Epithelial cell of prostate (primary cell): ENCODE results near the gene LRMDA.
A peak's percentile ranks its signal among the peaks of the same experiment; 100 is the strongest.
"Not testable (repeated sequence)": the region's sequence is repeated elsewhere in the genome, so short reads cannot be mapped to it uniquely, and the experiment has no call there.

ENCODE experiments used
- DNase-seq: peaks from one replicate; pipeline ENCODE4 v3.0.0-alpha.2; 2011; ENCODE audit warnings: low read depth, low spot score
- H3K27ac ChIP-seq: fragments of 450-650 bp; 2 replicates; pipeline ENCODE4 v1.5.1; 2017; ENCODE audit warnings: mild to moderate bottlenecking

Gene LRMDA

GRCh38 chr10:76036962-76037361 lies 605.5 kb downstream of the LRMDA start:
- peak overlapping the region; percentile 34 for H3K27ac ChIP-seq
- peak; percentile 62 for DNase-seq

GRCh38 chr10:76037531-76038155 lies 606.2 kb downstream of the LRMDA start:
- no peak overlapping the region for H3K27ac ChIP-seq
- DNase-seq, result no peak

GRCh38 chr10:76038696-76039095 lies 607.3 kb downstream of the LRMDA start:
- no peak for DNase-seq
- H3K27ac ChIP-seq, result no peak overlapping the region

- H3K27ac ChIP-seq, result no peak overlapping the region
- DNase-seq, result no peak
Measured at GRCh38 chr10:76040107-76040829, 608.8 kb downstream of the LRMDA start.

GRCh38 chr10:76040830-76041220 lies 609.4 kb downstream of the LRMDA start:
- DNase-seq, result no peak
- no peak overlapping the region for H3K27ac ChIP-seq

- no peak overlapping the region for H3K27ac ChIP-seq
- no peak for DNase-seq
Measured at GRCh38 chr10:76041551-76041950, 610.1 kb downstream of the LRMDA start.

GRCh38 chr10:76043261-76043660 lies 611.8 kb downstream of the LRMDA start:
- DNase-seq, result no peak
- no peak overlapping the region for H3K27ac ChIP-seq

GRCh38 chr10:76044751-76045150 lies 613.3 kb downstream of the LRMDA start:
- no peak for DNase-seq
- no peak overlapping the region for H3K27ac ChIP-seq

GRCh38 chr10:76045174-76045573 lies 613.8 kb downstream of the LRMDA start:
- DNase-seq, result no peak
- no peak overlapping the region for H3K27ac ChIP-seq

GRCh38 chr10:76047521-76047920 lies 616.1 kb downstream of the LRMDA start:
- DNase-seq, result no peak
- no peak overlapping the region for H3K27ac ChIP-seq

GRCh38 chr10:76049581-76050290 lies 618.3 kb downstream of the LRMDA start:
- no peak for DNase-seq
- no peak overlapping the region for H3K27ac ChIP-seq

GRCh38 chr10:76050291-76050625 lies 618.8 kb downstream of the LRMDA start:
- no peak for DNase-seq
- no peak overlapping the region for H3K27ac ChIP-seq

GRCh38 chr10:76051007-76051936 lies 619.8 kb downstream of the LRMDA start:
- DNase-seq, result no peak
- no peak overlapping the region for H3K27ac ChIP-seq

GRCh38 chr10:76052682-76053503 lies 621.5 kb downstream of the LRMDA start:
- no peak for DNase-seq
- no peak overlapping the region for H3K27ac ChIP-seq

- DNase-seq, result no peak
- H3K27ac ChIP-seq, result no peak overlapping the region
Measured at GRCh38 chr10:76055466-76055865, 624.0 kb downstream of the LRMDA start.

- no peak overlapping the region for H3K27ac ChIP-seq
Measured at GRCh38 chr10:76055963-76056362, 624.5 kb downstream of the LRMDA start.

GRCh38 chr10:76060993-76061392 lies 629.6 kb downstream of the LRMDA start:
- not testable (repeated sequence) for H3K27ac ChIP-seq, DNase-seq

More at GRCh38 chr10:76055963-76056362, 624.5 kb downstream of the LRMDA start:
- no peak for DNase-seq

- no peak for DNase-seq
- H3K27ac ChIP-seq, result no peak overlapping the region
Measured at GRCh38 chr10:76066457-76066856, 635.0 kb downstream of the LRMDA start.

GRCh38 chr10:76067447-76067846 lies 636.0 kb downstream of the LRMDA start:
- H3K27ac ChIP-seq, result no peak overlapping the region
- no peak for DNase-seq

- no peak for DNase-seq
- no peak overlapping the region for H3K27ac ChIP-seq
Measured at GRCh38 chr10:76068856-76069255, 637.4 kb downstream of the LRMDA start.
